VCaP (cell line): ENCODE results near the gene SH3GL1.

Experiments used
- H3K27ac ChIP-seq: fragments of 450-650 bp; 2 replicates; pipeline ENCODE4 v1.5.1; 2017
- CTCF ChIP-seq: fragments of 450-650 bp; conservative IDR thresholded peaks from 2 replicates; pipeline ENCODE4 v1.5.1; 2017; ENCODE audit warnings: mild to moderate bottlenecking, moderate library complexity

SH3GL1 gene

DNA sequence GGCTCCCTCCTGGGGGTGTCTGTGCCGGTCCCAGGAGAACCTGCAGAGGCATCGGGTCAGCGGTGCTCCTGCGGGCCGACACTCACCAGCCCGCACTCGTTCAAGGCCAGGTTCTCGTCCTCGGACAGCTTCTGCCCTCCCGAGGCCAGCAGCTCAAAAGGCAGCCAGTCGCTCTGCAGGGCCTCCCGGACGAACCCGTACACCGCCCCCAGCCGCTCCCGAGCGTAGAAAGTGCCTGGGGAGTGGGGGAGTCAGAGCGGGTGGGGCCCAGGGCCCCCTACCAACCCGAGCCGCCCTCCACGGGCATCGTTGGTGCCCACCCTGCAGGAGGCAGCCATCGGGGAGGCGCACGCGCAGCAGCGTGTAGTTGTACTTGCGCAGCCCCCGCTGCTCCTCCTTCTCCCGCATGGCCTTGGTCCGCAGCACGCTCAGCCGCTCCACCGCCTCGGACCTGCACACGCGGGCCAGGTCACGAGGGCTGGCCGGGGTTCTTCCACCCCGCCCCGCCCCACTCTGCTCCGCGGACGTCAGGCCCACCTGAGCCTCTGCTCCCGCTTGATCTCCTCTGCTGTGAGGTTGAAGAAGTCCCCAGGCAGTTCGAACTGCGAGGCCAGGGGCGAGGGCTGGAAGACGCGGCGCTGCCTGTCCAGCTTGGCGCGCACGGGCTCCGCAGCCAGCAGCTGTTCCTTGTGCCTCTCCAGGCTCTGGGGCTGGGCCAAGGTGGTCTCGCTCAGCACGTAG, 45.8 kb upstream of the SH3GL1 start:
- no peak for TF ChIP-seq CTCF
- no peak overlapping the region for H3K27ac ChIP-seq

DNA sequence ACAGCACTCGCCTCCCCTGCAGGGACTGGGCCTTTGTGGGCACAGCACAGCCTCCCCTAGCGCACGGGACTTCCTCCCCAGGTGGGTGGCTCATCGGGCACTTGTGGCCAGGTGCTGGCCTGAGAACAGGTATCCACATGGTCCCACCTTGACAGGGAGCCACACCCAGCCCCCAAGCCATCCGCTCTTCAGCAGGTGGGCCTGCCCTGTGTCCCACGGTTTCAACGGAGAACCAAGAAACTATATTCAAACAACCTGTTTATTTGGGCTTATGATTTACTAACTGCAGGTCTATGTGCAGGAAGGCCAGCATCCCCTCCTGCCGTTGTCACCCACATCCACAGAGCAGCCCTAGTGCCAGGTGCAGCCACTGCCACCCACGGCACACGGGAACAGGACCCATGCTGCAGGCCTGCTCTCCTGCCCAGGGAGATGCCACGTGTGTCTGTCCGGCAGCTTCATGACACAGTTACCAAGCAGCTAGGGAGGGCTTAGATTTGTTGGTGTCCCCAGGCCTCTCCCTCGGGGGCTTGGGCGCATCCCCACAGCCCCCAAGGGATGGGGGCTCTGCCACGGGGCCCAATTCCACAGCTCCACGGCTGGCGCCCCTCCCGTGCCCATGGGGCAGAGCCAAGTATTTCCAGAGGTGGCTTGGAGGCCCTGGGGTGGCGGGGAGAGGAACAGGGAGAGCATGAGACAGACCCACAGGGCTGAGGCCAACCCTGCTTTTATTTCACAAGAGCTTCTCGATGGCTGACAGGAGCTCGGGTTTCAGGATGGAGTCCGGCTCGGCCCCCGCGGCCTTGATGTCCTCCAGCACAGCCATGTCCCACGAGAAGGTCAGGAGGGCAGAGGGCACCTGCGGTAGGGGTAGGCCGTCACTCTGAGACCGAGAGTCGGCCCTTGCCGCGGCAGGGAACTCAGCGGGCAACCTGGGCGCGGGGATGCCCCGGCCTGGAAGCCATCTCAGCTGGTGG, 44.7 kb upstream of the SH3GL1 start:
- no peak for TF ChIP-seq CTCF
- no peak overlapping the region for H3K27ac ChIP-seq

GRCh38 chr19:4443966-4444764, 43.8 kb upstream of the SH3GL1 start:
- no peak overlapping the region for H3K27ac ChIP-seq
- no peak for TF ChIP-seq CTCF

DNA sequence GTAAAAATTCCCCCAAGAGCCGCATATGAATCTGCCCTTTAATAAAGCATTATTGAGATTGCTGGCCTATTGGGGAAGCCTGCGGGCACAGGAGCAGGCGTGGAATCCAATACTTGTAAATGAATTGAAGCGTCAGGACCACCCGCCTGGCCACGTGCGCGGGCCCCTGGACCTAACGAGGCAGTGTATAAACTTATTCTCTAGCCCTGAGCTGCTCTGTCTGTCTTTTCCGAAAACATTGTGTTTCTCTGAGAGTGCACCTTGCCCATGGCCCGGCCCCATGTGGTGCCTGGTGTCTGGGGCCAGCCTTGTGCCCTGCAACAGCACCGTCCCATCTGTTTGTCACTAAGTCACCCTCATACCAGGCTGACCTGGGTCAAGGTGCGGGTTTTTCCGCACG, 42.8 kb upstream of the SH3GL1 start:
- no peak for TF ChIP-seq CTCF
- H3K27ac ChIP-seq, result no peak overlapping the region

DNA sequence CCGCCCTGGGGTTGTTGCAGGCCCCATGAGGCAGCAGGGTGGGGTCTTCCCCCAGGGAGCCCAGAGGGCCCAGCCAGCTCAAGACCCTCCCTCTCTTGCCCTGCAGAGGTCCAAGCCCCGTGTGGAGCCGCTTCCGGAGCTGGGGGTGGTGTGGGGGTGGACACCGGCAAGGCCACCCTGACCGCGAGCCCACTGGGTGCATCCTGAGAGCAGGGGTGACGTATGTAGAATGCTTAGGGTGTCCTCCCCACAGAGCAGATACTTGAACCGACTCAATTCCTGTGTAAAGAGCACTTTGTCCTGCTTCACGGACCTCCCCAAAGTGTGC, 42.4 kb upstream of the SH3GL1 start:
- no peak for TF ChIP-seq CTCF
- no peak overlapping the region for H3K27ac ChIP-seq

DNA sequence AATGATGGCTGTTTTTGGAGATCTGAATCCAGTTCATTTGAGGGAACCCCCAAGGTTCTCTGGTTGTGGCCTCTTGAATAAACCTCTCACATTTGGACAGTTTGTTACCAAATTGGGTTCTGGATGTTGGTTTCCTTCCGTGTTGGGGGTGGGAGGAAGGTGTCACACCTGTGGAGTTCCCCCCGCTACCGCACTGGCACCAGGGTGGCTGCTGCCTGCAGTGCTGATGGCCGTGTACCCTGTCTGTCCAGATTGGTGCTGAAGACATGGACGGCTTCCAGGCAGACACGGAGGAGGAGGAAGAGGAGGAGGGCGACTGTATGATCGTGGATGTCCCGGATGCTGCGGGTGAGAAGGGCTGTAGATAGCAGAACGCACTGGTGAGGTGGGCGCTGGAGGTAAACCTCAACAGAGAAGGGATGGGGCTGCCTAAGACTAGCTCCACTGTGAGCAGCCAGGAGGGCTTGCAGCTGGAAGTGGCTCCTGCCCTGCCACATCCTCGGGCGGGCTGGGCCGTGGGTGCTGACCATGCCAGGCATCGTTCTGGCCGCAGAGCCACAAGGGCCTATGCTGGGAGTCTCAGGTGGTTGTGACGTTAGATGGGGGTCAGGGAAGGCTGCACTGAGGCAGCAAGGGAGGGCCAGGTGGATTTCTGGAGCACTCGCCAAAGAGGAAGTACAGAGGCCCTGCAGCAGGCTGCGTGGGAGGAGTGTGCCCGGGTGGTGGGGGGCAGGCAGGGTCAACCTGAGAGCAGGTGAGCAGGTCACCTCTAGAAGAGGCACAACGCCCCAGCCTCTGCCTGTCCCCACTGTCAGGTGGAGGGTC, 41.9 kb upstream of the SH3GL1 start:
- TF ChIP-seq CTCF, result no peak
- H3K27ac ChIP-seq, result no peak overlapping the region
